Neural cell (in vitro differentiated cells): ENCODE data around the gene SALL4.

Experiments
- CTCF ChIP-seq: fragments of 450-650 bp; IDR thresholded peaks from 2 replicates; pipeline ENCODE4 v1.5.1; 2014; ENCODE audit warnings: antibody characterized with exemption, mild to moderate bottlenecking, moderate library complexity; ENCODE audit not compliant: poor library complexity, severe bottlenecking
- EP300 ChIP-seq: fragments of 450-650 bp; conservative IDR thresholded peaks from 2 replicates; pipeline ENCODE4 v1.6.1; 2014; ENCODE audit warnings: antibody characterized with exemption, mild to moderate bottlenecking, moderate library complexity; ENCODE audit not compliant: poor library complexity, severe bottlenecking
- EZH2 ChIP-seq: fragments of 200-600, 300-800 bp; shearing (Covaris generic), sonication (generic); IDR thresholded peaks from 2 replicates; pipeline ENCODE4 v1.6.1; 2014; ENCODE audit warnings: antibody characterized with exemption, low read length, borderline replicate concordance, mild to moderate bottlenecking; ENCODE audit not compliant: insufficient read depth, poor library complexity, severe bottlenecking
- RAD21 ChIP-seq: fragments of 450-650 bp; conservative IDR thresholded peaks from 2 replicates; pipeline ENCODE4 v1.6.1; 2014; ENCODE audit warnings: antibody characterized with exemption, mild to moderate bottlenecking, moderate library complexity
- REST ChIP-seq: IDR thresholded peaks from 2 replicates; pipeline ENCODE4 v1.6.1; 2012; ENCODE audit warnings: borderline replicate concordance

- TF ChIP-seq CTCF (no peak), RAD21 (no peak), EZH2 (no peak), EP300 (no peak), REST (no peak)
Measured at GRCh38 chr20:51752343-51752951, 49.9 kb downstream of the SALL4 start.
